ENCODE results near the gene CLDN25. TPM values are rescaled to one million over a fixed set of nuclear protein-coding genes. Genes with fewer than 3 reads are reported as not detected.

CLDN25 gene
- total RNA-seq, result not detected
- not detected for polyA plus RNA-seq

- H3K27ac ChIP-seq, result peak within 1 kb of the TSS in 2 of 4 donors; percentile 77 to 83
- H3K27me3 ChIP-seq, result no peaks in the 10 kb centered on the region
- no peak for FAIRE-seq
- WGBS, 2 donors, result 77 to 84% methylated on average over 4 of the region's 4 CpGs
- no peak within 1 kb of the TSS for H3K4me3 ChIP-seq
- intact Hi-C loops (cut with DNase I), result no loop called here
- ATAC-seq, result no peak
- TF ChIP-seq CTCF (IDR thresholded peaks at IDR 0.05), result no peak
- no peaks in the 10 kb centered on the region for H3K9me3 ChIP-seq
- H3K36me3 ChIP-seq, result no peaks in the 10 kb centered on the region
- H3K4me1 ChIP-seq, result peaks cover 4 to 7% (median 6%) of the 10 kb centered on the region in 3 donors
- DNase-seq, result no peak
Measured at GRCh38 chr11:113779496-113779895, at the start of gene CLDN25. CLDN25 (plus strand) TSS chr11:113779796; CDS start chr11:113779796, 0 bp downstream.

- 33 to 38% methylated on average over 4 of the region's 4 CpGs for WGBS, 2 donors
- Histone ChIP-seq H3K36me3 (peaks cover 0 to 19% (median 7%) of the 10 kb centered on the region in 3 donors), H3K4me1 (no peaks in the 10 kb centered on the region), H3K27ac (no peak overlapping the region), H3K4me3 (no peak overlapping the region), H3K27me3 (no peaks in the 10 kb centered on the region), H3K9me3 (no peaks in the 10 kb centered on the region)
- peak in 2 of 4 donors; percentile 19 to 40 for TF ChIP-seq CTCF (IDR thresholded peaks at IDR 0.05)
- ATAC-seq (peak in 3 of 4 donors; percentile 66 to 85 (median 84)), DNase-seq (peak in 2 of 6 donors; percentile 12 to 25), FAIRE-seq (no peak)
- intact Hi-C loops (cut with DNase I), result loop anchor here in 1 of 3 donors (5.0 kb wide), 1 partner anchor 424 kb away; no protein-coding TSS in a partner anchor
Measured at GRCh38 chr11:113730887-113731726, 48.5 kb upstream of the CLDN25 start.

- FAIRE-seq (no peak), ATAC-seq (no peak), DNase-seq (no peak)
- 92 to 94% methylated on average over 5 of the region's 5 CpGs for WGBS, 2 donors
- intact Hi-C loops (cut with DNase I), result loop anchor here in 1 of 3 donors (5.0 kb wide), 1 partner anchor 425 kb away; no protein-coding TSS in a partner anchor
- TF ChIP-seq CTCF (IDR thresholded peaks at IDR 0.05), result no peak
- no peaks in the 10 kb centered on the region for H3K27me3 ChIP-seq
- H3K4me1 ChIP-seq, result no peaks in the 10 kb centered on the region
- H3K27ac ChIP-seq, result no peak overlapping the region
- H3K4me3 ChIP-seq, result no peak overlapping the region
- H3K36me3 ChIP-seq, result peaks cover 0 to 29% (median 7%) of the 10 kb centered on the region in 3 donors
- no peaks in the 10 kb centered on the region for H3K9me3 ChIP-seq
Measured at GRCh38 chr11:113732092-113732491, 47.5 kb upstream of the CLDN25 start.

- Histone ChIP-seq H3K27me3 (no peaks in the 10 kb centered on the region), H3K9me3 (no peaks in the 10 kb centered on the region), H3K36me3 (peaks cover 0 to 48% (median 12%) of the 10 kb centered on the region in 3 donors), H3K4me1 (no peaks in the 10 kb centered on the region), H3K4me3 (no peak overlapping the region), H3K27ac (no peak overlapping the region)
- no peak for ATAC-seq
- DNase-seq, result no peak
- intact Hi-C loops (cut with DNase I), result no loop called here
- FAIRE-seq, result no peak
- WGBS, 2 donors, result 85 to 98% methylated on average over 1 of the region's 1 CpG
- TF ChIP-seq CTCF (IDR thresholded peaks at IDR 0.05), result no peak
Measured at GRCh38 chr11:113736323-113736722, 43.3 kb upstream of the CLDN25 start.

- H3K27me3 ChIP-seq, result no peaks in the 10 kb centered on the region
- FAIRE-seq (no peak), DNase-seq (no peak), ATAC-seq (no peak)
- no peaks in the 10 kb centered on the region for H3K4me1 ChIP-seq
- no peak for TF ChIP-seq CTCF (IDR thresholded peaks at IDR 0.05)
- intact Hi-C loops (cut with DNase I), result no loop called here
- H3K9me3 ChIP-seq, result no peaks in the 10 kb centered on the region
- WGBS, 2 donors, result 91 to 96% methylated on average over 3 of the region's 3 CpGs
- H3K36me3 ChIP-seq, result peaks cover 0 to 26% (median 8%) of the 10 kb centered on the region in 3 donors
- no peak overlapping the region for H3K4me3 ChIP-seq
- H3K27ac ChIP-seq, result no peak overlapping the region
Measured at GRCh38 chr11:113752932-113753331, 26.7 kb upstream of the CLDN25 start.

Data from pancreas (tissue), 10 donors.